ENCODE data around the gene SPATA31A7.
"Not testable (repeated sequence)": the region's sequence is repeated elsewhere in the genome, so short reads cannot be mapped to it uniquely, and the experiment has no call there.

The SPATA31A7 gene

DNA sequence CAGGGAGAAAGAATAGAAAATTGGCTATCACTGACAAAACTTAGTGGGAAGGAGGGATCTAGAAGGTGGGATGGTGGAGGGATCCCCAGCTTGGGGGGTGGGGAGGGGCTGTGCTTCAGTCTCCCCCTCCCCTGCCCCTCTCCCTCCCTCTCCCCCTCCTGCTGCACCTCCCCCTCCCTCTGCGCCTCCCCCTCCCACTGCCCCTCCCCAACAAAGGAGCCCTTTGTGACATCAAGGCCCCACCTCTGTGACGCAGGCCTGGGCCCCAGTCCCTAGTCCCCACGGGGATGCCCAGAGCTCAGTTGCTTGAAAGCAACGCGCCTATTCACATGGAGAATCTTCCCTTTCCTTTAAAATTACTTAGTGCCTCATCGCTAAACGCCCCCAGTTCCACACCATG, at the start of gene SPATA31A7:
SPATA31A7 (plus strand) TSS at position 301 of the 400 bp plus-strand sequence; CDS start at position 330, 29 bp downstream.
- DNase-seq (ENCODE audit: low read depth), result not testable (repeated sequence)

DNA sequence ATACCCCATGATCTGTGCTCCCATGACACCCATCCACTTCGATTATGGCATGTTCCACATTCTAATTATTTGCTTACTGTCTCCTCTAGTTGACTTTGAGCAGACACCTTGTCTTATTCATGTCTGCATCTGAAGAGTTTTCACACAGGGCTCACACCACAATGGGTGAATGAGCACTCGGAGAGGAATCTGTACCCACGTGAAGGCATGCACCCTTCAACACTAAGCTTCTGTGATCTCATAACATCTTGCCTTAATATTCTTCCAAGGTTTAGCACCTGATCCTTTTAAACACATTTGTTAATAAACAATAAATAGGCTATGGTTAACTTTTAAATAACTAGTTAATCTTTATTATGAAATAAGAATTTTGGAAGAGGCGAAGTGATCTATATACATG, 36.6 kb downstream of the SPATA31A7 start:
- DNase-seq (ENCODE audit: low read depth), result not testable (repeated sequence)

All from HS-5 (cell line).